ENCODE data around the gene CDC42SE2.

DNA sequence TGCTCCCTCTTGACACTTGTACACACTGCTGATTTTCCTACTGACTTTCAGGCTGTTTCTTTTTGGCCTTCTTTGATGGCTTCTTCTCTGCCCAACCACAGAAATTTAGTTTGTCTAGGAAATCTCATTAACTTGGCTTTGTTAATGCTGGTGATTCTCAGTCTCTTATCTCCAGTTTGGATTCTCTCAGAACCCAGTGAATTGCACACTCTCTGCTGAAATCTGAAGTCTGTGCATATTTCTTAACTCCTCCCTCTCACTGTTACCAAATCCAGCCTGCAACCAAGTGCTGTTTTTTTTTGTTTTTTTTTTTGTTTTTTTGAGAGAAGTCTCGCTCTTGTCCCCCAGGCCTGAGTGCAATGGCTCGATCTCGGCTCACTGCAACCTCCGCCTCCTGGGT is 117.2 kb downstream of the CDC42SE2 start:
- no peak for TF ChIP-seq MYC (IDR thresholded peaks at IDR 0.05; ENCODE audit: low read depth, low read length)
- TF ChIP-seq POLR2A (IDR thresholded peaks at IDR 0.05; ENCODE audit: extremely low read depth, insufficient read length), result no peak
- TF ChIP-seq, protein P1, sequence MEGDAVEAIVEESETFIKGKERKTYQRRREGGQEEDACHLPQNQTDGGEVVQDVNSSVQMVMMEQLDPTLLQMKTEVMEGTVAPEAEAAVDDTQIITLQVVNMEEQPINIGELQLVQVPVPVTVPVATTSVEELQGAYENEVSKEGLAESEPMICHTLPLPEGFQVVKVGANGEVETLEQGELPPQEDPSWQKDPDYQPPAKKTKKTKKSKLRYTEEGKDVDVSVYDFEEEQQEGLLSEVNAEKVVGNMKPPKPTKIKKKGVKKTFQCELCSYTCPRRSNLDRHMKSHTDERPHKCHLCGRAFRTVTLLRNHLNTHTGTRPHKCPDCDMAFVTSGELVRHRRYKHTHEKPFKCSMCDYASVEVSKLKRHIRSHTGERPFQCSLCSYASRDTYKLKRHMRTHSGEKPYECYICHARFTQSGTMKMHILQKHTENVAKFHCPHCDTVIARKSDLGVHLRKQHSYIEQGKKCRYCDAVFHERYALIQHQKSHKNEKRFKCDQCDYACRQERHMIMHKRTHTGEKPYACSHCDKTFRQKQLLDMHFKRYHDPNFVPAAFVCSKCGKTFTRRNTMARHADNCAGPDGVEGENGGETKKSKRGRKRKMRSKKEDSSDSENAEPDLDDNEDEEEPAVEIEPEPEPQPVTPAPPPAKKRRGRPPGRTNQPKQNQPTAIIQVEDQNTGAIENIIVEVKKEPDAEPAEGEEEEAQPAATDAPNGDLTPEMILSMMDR (IDR thresholded peaks at IDR 0.05; ENCODE audit: low read depth, low read length), result no peak

Data from NB4 (cell line).